IPS-18a (cell line): Measurements from ENCODE around the gene EXTL1.
A peak's percentile ranks its signal among the peaks of the same experiment; 100 is the strongest.
"Not testable (repeated sequence)": the region's sequence is repeated elsewhere in the genome, so short reads cannot be mapped to it uniquely, and the experiment has no call there.

Experiments
- H3K27ac ChIP-seq: one replicate; pipeline ENCODE4 v1.5.1; 2013; ENCODE audit warnings: low read length
- H3K27me3 ChIP-seq: one replicate; pipeline ENCODE4 v1.6.1; 2013; ENCODE audit warnings: mild to moderate bottlenecking, low read length; ENCODE audit not compliant: control insufficient read depth, insufficient read depth
- H3K36me3 ChIP-seq: one replicate; pipeline ENCODE4 v1.6.1; 2013; ENCODE audit warnings: low read depth, low read length; ENCODE audit not compliant: control insufficient read depth
- H3K4me1 ChIP-seq: one replicate; pipeline ENCODE4 v1.6.1; 2013; ENCODE audit warnings: low read depth, low read length; ENCODE audit not compliant: control insufficient read depth
- H3K4me3 ChIP-seq: one replicate; pipeline ENCODE4 v1.5.1; 2013; ENCODE audit warnings: low read length
- H3K9ac ChIP-seq: one replicate; pipeline ENCODE4 v1.6.1; 2013; ENCODE audit warnings: mild to moderate bottlenecking, low read length, moderate library complexity
- H3K9me3 ChIP-seq: one replicate; pipeline ENCODE4 v1.6.1; 2013; ENCODE audit warnings: low read depth, low read length; ENCODE audit not compliant: control insufficient read depth

Gene EXTL1

GRCh38 chr1:26021647-26022403, at the start of gene EXTL1:
EXTL1 (plus strand) TSS chr1:26021775; CDS start chr1:26022647, 872 bp downstream.
- Histone ChIP-seq H3K36me3 (no peaks in the 10 kb centered on the region), H3K4me1 (no peaks in the 10 kb centered on the region), H3K4me3 (peak within 1 kb of the TSS; percentile 46), H3K9me3 (no peaks in the 10 kb centered on the region), H3K27me3 (no peaks in the 10 kb centered on the region), H3K9ac (no peak within 1 kb of the TSS), H3K27ac (no peak within 1 kb of the TSS)

- Histone ChIP-seq H3K27me3 (no peaks in the 10 kb centered on the region), H3K9ac (no peak overlapping the region), H3K27ac (no peak overlapping the region), H3K36me3 (peaks cover 26% of the 10 kb centered on the region), H3K9me3 (no peaks in the 10 kb centered on the region), H3K4me3 (no peak overlapping the region), H3K4me1 (no peaks in the 10 kb centered on the region)
Observed at GRCh38 chr1:25971811-25972180, 49.8 kb upstream of the EXTL1 start.

GRCh38 chr1:25973610-25974321, 47.8 kb upstream of the EXTL1 start:
- H3K27me3 ChIP-seq, result no peaks in the 10 kb centered on the region
- no peaks in the 10 kb centered on the region for H3K9me3 ChIP-seq
- no peak overlapping the region for H3K27ac ChIP-seq
- peaks cover 32% of the 10 kb centered on the region for H3K36me3 ChIP-seq
- H3K9ac ChIP-seq, result no peak overlapping the region
- no peaks in the 10 kb centered on the region for H3K4me1 ChIP-seq
- no peak overlapping the region for H3K4me3 ChIP-seq

GRCh38 chr1:25977801-25978200, 43.8 kb upstream of the EXTL1 start:
- no peak overlapping the region for H3K27ac ChIP-seq
- no peak overlapping the region for H3K4me3 ChIP-seq
- no peaks in the 10 kb centered on the region for H3K9me3 ChIP-seq
- no peaks in the 10 kb centered on the region for H3K4me1 ChIP-seq
- peaks cover 46% of the 10 kb centered on the region for H3K36me3 ChIP-seq
- no peak overlapping the region for H3K9ac ChIP-seq
- no peaks in the 10 kb centered on the region for H3K27me3 ChIP-seq

GRCh38 chr1:25978403-25978802, 43.2 kb upstream of the EXTL1 start:
- no peak overlapping the region for H3K27ac ChIP-seq
- peaks cover 49% of the 10 kb centered on the region for H3K36me3 ChIP-seq
- H3K9ac ChIP-seq, result no peak overlapping the region
- H3K27me3 ChIP-seq, result no peaks in the 10 kb centered on the region
- H3K4me3 ChIP-seq, result no peak overlapping the region
- no peaks in the 10 kb centered on the region for H3K9me3 ChIP-seq
- no peaks in the 10 kb centered on the region for H3K4me1 ChIP-seq

GRCh38 chr1:25979210-25979609, 42.4 kb upstream of the EXTL1 start:
- H3K36me3 ChIP-seq, result peaks cover 46% of the 10 kb centered on the region
- no peaks in the 10 kb centered on the region for H3K27me3 ChIP-seq
- no peak overlapping the region for H3K9ac ChIP-seq

GRCh38 chr1:25985171-25985570, 36.4 kb upstream of the EXTL1 start:
- Histone ChIP-seq H3K4me3 (no peak overlapping the region), H3K36me3 (peaks cover 37% of the 10 kb centered on the region), H3K27ac (no peak overlapping the region), H3K4me1 (no peaks in the 10 kb centered on the region), H3K9ac (no peak overlapping the region), H3K9me3 (no peaks in the 10 kb centered on the region), H3K27me3 (no peaks in the 10 kb centered on the region)

More at GRCh38 chr1:25979210-25979609, 42.4 kb upstream of the EXTL1 start:
- no peak overlapping the region for H3K4me3 ChIP-seq
- H3K9me3 ChIP-seq, result no peaks in the 10 kb centered on the region
- no peak overlapping the region for H3K27ac ChIP-seq
- H3K4me1 ChIP-seq, result no peaks in the 10 kb centered on the region

- no peaks in the 10 kb centered on the region for H3K9me3 ChIP-seq
- no peak overlapping the region for H3K27ac ChIP-seq
- H3K27me3 ChIP-seq, result no peaks in the 10 kb centered on the region
- no peak overlapping the region for H3K4me3 ChIP-seq
- peaks cover 37% of the 10 kb centered on the region for H3K36me3 ChIP-seq
- H3K4me1 ChIP-seq, result no peaks in the 10 kb centered on the region
- H3K9ac ChIP-seq, result no peak overlapping the region
Observed at GRCh38 chr1:25985670-25986069, 35.9 kb upstream of the EXTL1 start.

- H3K27me3 ChIP-seq, H3K9me3 ChIP-seq, H3K4me1 ChIP-seq, H3K27ac ChIP-seq, H3K9ac ChIP-seq, H3K4me3 ChIP-seq: not testable (repeated sequence)
- H3K36me3 ChIP-seq, result peaks cover 32% of the 10 kb centered on the region
Observed at GRCh38 chr1:25986773-25987172, 34.8 kb upstream of the EXTL1 start.

GRCh38 chr1:25987951-25988350, 33.6 kb upstream of the EXTL1 start:
- Histone ChIP-seq H3K36me3 (peaks cover 21% of the 10 kb centered on the region), H3K4me3 (no peak overlapping the region), H3K27ac (no peak overlapping the region), H3K4me1 (no peaks in the 10 kb centered on the region), H3K9me3 (no peaks in the 10 kb centered on the region), H3K27me3 (no peaks in the 10 kb centered on the region), H3K9ac (no peak overlapping the region)

- Histone ChIP-seq H3K27me3 (no peaks in the 10 kb centered on the region), H3K9me3 (no peaks in the 10 kb centered on the region), H3K4me1 (peaks cover 7% of the 10 kb centered on the region), H3K27ac (no peak overlapping the region), H3K9ac (no peak overlapping the region), H3K36me3 (peaks cover 15% of the 10 kb centered on the region), H3K4me3 (no peak overlapping the region)
Observed at GRCh38 chr1:25989440-25990234, 31.9 kb upstream of the EXTL1 start.
